ENCODE measurements around the gene GNG5.
"Not testable (repeated sequence)": the region's sequence is repeated elsewhere in the genome, so short reads cannot be mapped to it uniquely, and the experiment has no call there.

The GNG5 gene

GRCh38 chr1:84481317-84481716 is 25.1 kb downstream of the GNG5 start:
- DNase-seq: no peak

GRCh38 chr1:84480650-84481049 is 25.7 kb downstream of the GNG5 start:
- DNase-seq: peak; percentile 37

GRCh38 chr1:84479998-84480397 is 26.4 kb downstream of the GNG5 start:
- DNase-seq: peak; percentile 34

- peak; percentile 84 for DNase-seq
These were observed 27.2 kb downstream of the GNG5 start, which contains the start of gene RPF1 for GRCh38 chr1:84478876-84479868. Gene RPF1 (plus strand): TSS chr1:84479266. CDS start chr1:84479282, 16 bp downstream.

- no peak for DNase-seq
These were observed 30.2 kb downstream of the GNG5 start for GRCh38 chr1:84476225-84476624.

- no peak for DNase-seq
These were observed 39.1 kb downstream of the GNG5 start for GRCh38 chr1:84467298-84467697.

GRCh38 chr1:84462118-84462517 is 44.3 kb downstream of the GNG5 start:
- DNase-seq: no peak

GRCh38 chr1:84452436-84452835 is 53.9 kb downstream of the GNG5 start:
- no peak for DNase-seq

- no peak for DNase-seq
These were observed 55.5 kb downstream of the GNG5 start for GRCh38 chr1:84450910-84451309.

- not testable (repeated sequence) for DNase-seq
These were observed 57.7 kb downstream of the GNG5 start for GRCh38 chr1:84448704-84449103.
